ENCODE measurements around the gene SON. TPM values are rescaled to one million over a fixed set of nuclear protein-coding genes. Genes with fewer than 3 reads are reported as not detected.

Gene SON
- total RNA-seq, 1 donor from 2014 or later = 311 TPM

GRCh38 chr21:33554236-33554981 is 11.6 kb downstream of the SON start:
- Mint-ChIP-seq H3K27ac (ENCODE audit: unreplicated experiment) (no peak overlapping the region), H3K4me3 (ENCODE audit: unreplicated experiment) (no peak overlapping the region), H3K27me3 (ENCODE audit: unreplicated experiment) (peaks cover 7% of the 10 kb centered on the region), H3K4me1 (ENCODE audit: unreplicated experiment) (no peaks in the 10 kb centered on the region), H3K9me3 (ENCODE audit: unreplicated experiment) (no peaks in the 10 kb centered on the region), H3K36me3 (ENCODE audit: low read depth, unreplicated experiment) (peaks cover 58% of the 10 kb centered on the region)
- TF ChIP-seq, protein P1, sequence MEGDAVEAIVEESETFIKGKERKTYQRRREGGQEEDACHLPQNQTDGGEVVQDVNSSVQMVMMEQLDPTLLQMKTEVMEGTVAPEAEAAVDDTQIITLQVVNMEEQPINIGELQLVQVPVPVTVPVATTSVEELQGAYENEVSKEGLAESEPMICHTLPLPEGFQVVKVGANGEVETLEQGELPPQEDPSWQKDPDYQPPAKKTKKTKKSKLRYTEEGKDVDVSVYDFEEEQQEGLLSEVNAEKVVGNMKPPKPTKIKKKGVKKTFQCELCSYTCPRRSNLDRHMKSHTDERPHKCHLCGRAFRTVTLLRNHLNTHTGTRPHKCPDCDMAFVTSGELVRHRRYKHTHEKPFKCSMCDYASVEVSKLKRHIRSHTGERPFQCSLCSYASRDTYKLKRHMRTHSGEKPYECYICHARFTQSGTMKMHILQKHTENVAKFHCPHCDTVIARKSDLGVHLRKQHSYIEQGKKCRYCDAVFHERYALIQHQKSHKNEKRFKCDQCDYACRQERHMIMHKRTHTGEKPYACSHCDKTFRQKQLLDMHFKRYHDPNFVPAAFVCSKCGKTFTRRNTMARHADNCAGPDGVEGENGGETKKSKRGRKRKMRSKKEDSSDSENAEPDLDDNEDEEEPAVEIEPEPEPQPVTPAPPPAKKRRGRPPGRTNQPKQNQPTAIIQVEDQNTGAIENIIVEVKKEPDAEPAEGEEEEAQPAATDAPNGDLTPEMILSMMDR (IDR thresholded peaks at IDR 0.05; ENCODE audit: unreplicated experiment) = no peak
- DNase-seq (ENCODE audit: low spot score) = no peak

DNA sequence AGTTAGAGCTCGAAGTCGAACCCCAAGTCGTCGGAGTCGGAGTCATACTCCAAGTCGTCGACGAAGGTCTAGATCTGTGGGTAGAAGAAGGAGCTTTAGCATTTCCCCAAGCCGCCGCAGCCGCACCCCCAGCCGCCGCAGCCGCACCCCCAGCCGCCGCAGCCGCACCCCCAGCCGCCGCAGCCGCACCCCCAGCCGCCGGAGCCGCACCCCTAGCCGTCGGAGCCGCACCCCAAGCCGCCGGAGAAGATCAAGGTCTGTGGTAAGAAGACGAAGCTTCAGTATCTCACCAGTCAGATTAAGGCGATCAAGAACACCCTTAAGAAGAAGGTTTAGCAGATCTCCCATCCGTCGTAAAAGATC is 12.1 kb downstream of the SON start:
- H3K27me3 Mint-ChIP-seq (ENCODE audit: unreplicated experiment) = peaks cover 8% of the 10 kb centered on the region
- TF ChIP-seq, protein P1 (IDR thresholded peaks at IDR 0.05; ENCODE audit: unreplicated experiment) = no peak
- no peak overlapping the region for H3K4me3 Mint-ChIP-seq (ENCODE audit: unreplicated experiment)
- DNase-seq (ENCODE audit: low spot score) = no peak
- H3K9me3 Mint-ChIP-seq (ENCODE audit: unreplicated experiment) = no peaks in the 10 kb centered on the region
- H3K27ac Mint-ChIP-seq (ENCODE audit: unreplicated experiment) = no peak overlapping the region
- H3K4me1 Mint-ChIP-seq (ENCODE audit: unreplicated experiment) = no peaks in the 10 kb centered on the region
- H3K36me3 Mint-ChIP-seq (ENCODE audit: low read depth, unreplicated experiment) = peaks cover 57% of the 10 kb centered on the region

DNA sequence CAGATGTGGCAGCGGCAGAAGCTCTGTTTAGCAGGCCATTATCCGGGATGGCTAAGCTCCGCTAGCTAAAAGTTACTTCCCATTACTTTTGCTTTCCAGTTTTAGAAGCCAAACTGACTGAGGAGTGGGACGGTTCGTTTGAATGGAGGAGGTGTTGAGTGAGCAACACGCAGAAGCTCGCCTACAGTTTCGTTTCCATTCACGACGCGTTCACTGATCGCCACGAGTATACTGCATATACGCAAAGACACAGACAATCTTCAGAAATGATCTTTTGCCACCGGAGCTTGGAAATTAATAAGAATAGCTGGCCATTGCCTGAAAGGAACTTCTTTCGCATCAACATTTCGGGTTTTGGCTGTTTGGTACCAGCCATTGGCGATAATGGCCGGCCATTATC is 14.6 kb downstream of the SON start:
- no peak for DNase-seq (ENCODE audit: low spot score)
- TF ChIP-seq, protein P1 (IDR thresholded peaks at IDR 0.05; ENCODE audit: unreplicated experiment) = no peak
- Mint-ChIP-seq H3K36me3 (ENCODE audit: low read depth, unreplicated experiment) (peaks cover 61% of the 10 kb centered on the region), H3K4me3 (ENCODE audit: unreplicated experiment) (no peak overlapping the region), H3K9me3 (ENCODE audit: unreplicated experiment) (no peaks in the 10 kb centered on the region), H3K27me3 (ENCODE audit: unreplicated experiment) (peaks cover 7% of the 10 kb centered on the region), H3K4me1 (ENCODE audit: unreplicated experiment) (no peaks in the 10 kb centered on the region), H3K27ac (ENCODE audit: unreplicated experiment) (no peak overlapping the region)

- TF ChIP-seq, protein P1 (IDR thresholded peaks at IDR 0.05; ENCODE audit: unreplicated experiment) = no peak
- no peaks in the 10 kb centered on the region for H3K9me3 Mint-ChIP-seq (ENCODE audit: unreplicated experiment)
- peak overlapping the region; percentile 32 for H3K4me3 Mint-ChIP-seq (ENCODE audit: unreplicated experiment)
- H3K27ac Mint-ChIP-seq (ENCODE audit: unreplicated experiment) = no peak overlapping the region
- no peaks in the 10 kb centered on the region for H3K4me1 Mint-ChIP-seq (ENCODE audit: unreplicated experiment)
- peaks cover 6% of the 10 kb centered on the region for H3K27me3 Mint-ChIP-seq (ENCODE audit: unreplicated experiment)
- peaks cover 61% of the 10 kb centered on the region for H3K36me3 Mint-ChIP-seq (ENCODE audit: low read depth, unreplicated experiment)
- DNase-seq (ENCODE audit: low spot score) = no peak
Observed at GRCh38 chr21:33558777-33559421, 16.1 kb downstream of the SON start.

- no peak overlapping the region for H3K27ac Mint-ChIP-seq (ENCODE audit: unreplicated experiment)
- peaks cover 55% of the 10 kb centered on the region for H3K36me3 Mint-ChIP-seq (ENCODE audit: low read depth, unreplicated experiment)
- peaks cover 3% of the 10 kb centered on the region for H3K27me3 Mint-ChIP-seq (ENCODE audit: unreplicated experiment)
- TF ChIP-seq, protein P1 (IDR thresholded peaks at IDR 0.05; ENCODE audit: unreplicated experiment) = no peak
- DNase-seq (ENCODE audit: low spot score) = no peak
- no peaks in the 10 kb centered on the region for H3K9me3 Mint-ChIP-seq (ENCODE audit: unreplicated experiment)
- H3K4me1 Mint-ChIP-seq (ENCODE audit: unreplicated experiment) = no peaks in the 10 kb centered on the region
- no peak overlapping the region for H3K4me3 Mint-ChIP-seq (ENCODE audit: unreplicated experiment)
Observed at GRCh38 chr21:33559813-33560212, 17.0 kb downstream of the SON start.
